ENCODE results near the gene TSHZ2. TPM values are rescaled to one million over a fixed set of nuclear protein-coding genes. Genes with fewer than 3 reads are reported as not detected.
"Not testable (repeated sequence)": the region's sequence is repeated elsewhere in the genome, so short reads cannot be mapped to it uniquely, and the experiment has no call there.

TSHZ2 gene
- total RNA-seq, 1 donor from 2014 or later: 10.3 TPM

GRCh38 chr20:53426766-53427312 lies 454.7 kb downstream of the TSHZ2 start:
- ATAC-seq: no peak

- no peak for ATAC-seq
These were observed 455.8 kb downstream of the TSHZ2 start for GRCh38 chr20:53427951-53428350.

GRCh38 chr20:53428588-53428987 lies 456.4 kb downstream of the TSHZ2 start:
- no peak for ATAC-seq

- no peak for ATAC-seq
These were observed 456.8 kb downstream of the TSHZ2 start for GRCh38 chr20:53428996-53429395.

GRCh38 chr20:53434662-53435061 lies 462.5 kb downstream of the TSHZ2 start:
- peak; percentile 52 for ATAC-seq

GRCh38 chr20:53436927-53437326 lies 464.8 kb downstream of the TSHZ2 start:
- not testable (repeated sequence) for ATAC-seq

GRCh38 chr20:53438368-53438767 lies 466.2 kb downstream of the TSHZ2 start:
- no peak for ATAC-seq

GRCh38 chr20:53439046-53439445 lies 466.9 kb downstream of the TSHZ2 start:
- no peak for ATAC-seq

GRCh38 chr20:53439616-53440015 lies 467.5 kb downstream of the TSHZ2 start:
- ATAC-seq: no peak

GRCh38 chr20:53444401-53445149 lies 472.4 kb downstream of the TSHZ2 start:
- no peak for ATAC-seq

- no peak for ATAC-seq
These were observed 473.2 kb downstream of the TSHZ2 start for GRCh38 chr20:53445321-53445731.

- ATAC-seq: no peak
These were observed 473.8 kb downstream of the TSHZ2 start for GRCh38 chr20:53445932-53446331.

GRCh38 chr20:53447316-53447715 lies 475.2 kb downstream of the TSHZ2 start:
- ATAC-seq: no peak

GRCh38 chr20:53448426-53448825 lies 476.3 kb downstream of the TSHZ2 start:
- no peak for ATAC-seq

GRCh38 chr20:53448875-53449274 lies 476.7 kb downstream of the TSHZ2 start:
- ATAC-seq: no peak

GRCh38 chr20:53453076-53453475 lies 480.9 kb downstream of the TSHZ2 start:
- ATAC-seq: no peak

GRCh38 chr20:53454675-53455276 lies 482.6 kb downstream of the TSHZ2 start:
- no peak for ATAC-seq

- ATAC-seq: peak; percentile 83
These were observed 491.2 kb downstream of the TSHZ2 start for GRCh38 chr20:53463101-53463972.

- ATAC-seq: no peak
These were observed 494.1 kb downstream of the TSHZ2 start for GRCh38 chr20:53466279-53466678.

- ATAC-seq: no peak
These were observed 496.4 kb downstream of the TSHZ2 start for GRCh38 chr20:53468587-53468986.

GRCh38 chr20:53472859-53473258 lies 500.7 kb downstream of the TSHZ2 start:
- ATAC-seq: not testable (repeated sequence)

- no peak for ATAC-seq
These were observed 508.8 kb downstream of the TSHZ2 start for GRCh38 chr20:53480913-53481312.

Data from esophagus mucosa (tissue), 1 donor.